Thyroid gland (tissue), 4 donors: Measurements from ENCODE around the gene ASIC4.

Experiments used
- CTCF ChIP-seq, 6 experiments: fragments of 200-600 bp in 3 of 6; fragments of 450-650 bp in 3 of 6; sonication (generic) in 3 of 6; IDR thresholded peaks; one replicate each; pipeline ENCODE4 v1.5.1; 2016 to 2019; ENCODE audit warnings: antibody characterized with exemption in 6 of 6, mild to moderate bottlenecking in 2 of 6, inconsistent platforms in 1 of 6, moderate library complexity in 1 of 6
- POLR2A ChIP-seq, 2 donors: fragments of 450-650 bp; IDR thresholded peaks; one replicate each; pipeline ENCODE4 v1.6.1; 2017; ENCODE audit warnings: antibody characterized with exemption in 2 of 2, mild to moderate bottlenecking in 2 of 2, moderate library complexity in 1 of 2

- TF ChIP-seq POLR2A (IDR thresholded peaks at IDR 0.05), result no peak
- no peak for TF ChIP-seq CTCF (IDR thresholded peaks at IDR 0.05)
These were observed 34.3 kb upstream of the ASIC4 start for GRCh38 chr2:219480004-219480403.
